GM11168 (cell line): ENCODE measurements around the gene VTCN1.
"Not testable (repeated sequence)": the region's sequence is repeated elsewhere in the genome, so short reads cannot be mapped to it uniquely, and the experiment has no call there.

Source experiments
- in situ Hi-C: fragments of 300-500 bp; cut with MboI; formaldehyde crosslinking; loops from one replicate; pipeline ENCODE4 v1.12.0; 2022; ENCODE audit warnings: low sequenced_read_pairs; ENCODE audit not compliant: unreplicated experiment

The VTCN1 gene

DNA sequence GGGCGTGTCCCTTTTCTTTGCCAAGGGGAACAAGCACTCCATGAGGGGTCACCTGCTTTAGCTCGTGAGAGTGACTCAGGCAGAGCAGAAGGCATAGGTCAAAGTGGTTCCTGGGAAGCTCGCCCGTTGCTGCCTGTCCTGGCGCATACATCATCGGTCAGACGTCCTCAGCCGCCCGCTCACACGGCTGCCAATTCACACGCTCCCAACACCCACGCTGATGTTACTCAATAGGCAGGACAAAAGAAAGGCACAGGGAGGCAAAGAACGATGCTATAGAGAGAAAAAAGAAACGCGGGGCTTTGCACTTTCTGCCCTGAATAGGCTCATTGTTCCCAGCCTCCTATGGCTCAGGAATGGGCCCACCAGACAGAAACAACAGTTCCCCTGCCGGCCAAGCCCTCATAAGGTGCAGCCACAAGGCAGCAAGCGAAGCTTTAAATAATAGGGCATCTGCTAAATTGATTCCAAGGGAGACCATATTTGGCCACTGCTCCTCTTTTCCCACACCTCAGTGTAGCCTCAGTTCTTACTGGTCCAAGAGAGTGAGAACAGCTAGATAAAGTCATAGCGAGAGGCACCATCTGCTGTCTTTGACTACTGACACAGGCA, 38.7 kb downstream of the VTCN1 start:
- in situ Hi-C loops = no loop called here

DNA sequence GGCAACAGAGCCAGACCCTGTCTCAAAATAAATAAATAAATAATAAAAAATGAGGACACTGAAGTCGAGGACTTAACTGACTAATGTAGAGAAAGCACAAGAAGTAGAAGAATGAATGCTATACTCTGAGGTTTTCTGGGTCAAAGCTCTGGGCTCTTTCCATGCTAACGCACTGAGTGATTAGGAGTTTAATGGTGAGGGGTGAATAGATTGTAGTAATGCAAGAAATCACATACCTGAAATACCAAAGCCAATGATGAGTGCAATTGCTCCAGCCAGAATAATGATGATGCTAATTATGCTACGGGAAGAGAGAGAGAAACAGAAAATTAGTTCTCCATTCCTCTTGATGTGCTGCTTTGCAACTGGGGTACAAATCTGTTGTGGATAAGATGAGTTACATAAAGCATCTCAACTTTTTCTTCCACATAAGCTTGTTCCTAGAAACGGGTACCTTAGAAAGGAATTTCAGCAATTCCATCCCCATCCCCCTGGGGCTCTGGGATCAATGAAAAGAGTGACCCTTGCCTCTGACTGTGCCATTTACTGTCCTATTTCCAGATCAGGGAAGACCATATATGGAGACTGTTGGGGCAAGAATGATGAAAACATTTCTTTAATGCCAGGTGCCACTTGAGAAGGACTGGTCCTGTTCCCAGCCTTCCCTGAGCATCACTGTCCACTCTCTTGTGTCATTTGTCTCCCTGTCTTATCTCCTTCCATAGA, 40.7 kb downstream of the VTCN1 start:
- in situ Hi-C loops = no loop called here

DNA sequence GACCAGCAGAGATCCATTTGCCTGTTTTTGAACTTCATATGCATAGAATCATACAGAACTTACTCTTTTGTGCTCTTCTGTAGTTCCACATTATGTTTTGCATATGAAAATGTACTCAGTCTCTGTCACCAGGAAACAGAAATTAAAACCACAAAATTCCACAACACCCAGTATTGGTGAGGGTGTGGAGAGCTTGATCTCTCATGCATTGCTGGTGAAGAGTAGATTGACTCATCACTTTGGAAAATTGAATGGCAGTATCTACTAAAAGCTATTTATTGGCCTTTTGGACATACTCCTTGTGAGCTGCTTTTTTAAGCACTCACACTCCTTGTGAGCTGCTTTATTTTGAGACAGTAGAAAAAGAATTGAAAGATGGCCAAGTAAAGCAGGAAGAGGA, 43.3 kb downstream of the VTCN1 start:
- in situ Hi-C loops = no loop called here

DNA sequence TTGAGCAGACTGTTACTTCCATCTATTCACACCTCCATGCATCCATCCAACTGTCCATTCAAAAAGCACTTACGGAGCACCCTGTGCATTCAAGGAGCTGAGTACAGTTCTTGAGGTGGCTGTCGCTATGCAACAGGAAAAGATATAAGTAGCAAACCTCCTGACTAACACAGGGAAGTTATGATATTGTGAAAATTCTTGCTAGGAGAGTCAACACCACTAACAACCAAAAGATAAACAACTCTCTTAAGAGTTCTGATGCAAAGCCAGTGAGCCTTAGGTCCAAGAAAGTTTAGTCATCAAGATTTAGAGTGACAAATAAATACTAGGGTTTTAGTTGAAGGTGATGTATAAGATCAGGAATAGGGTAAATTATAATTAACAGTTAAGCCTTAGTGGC, 44.7 kb downstream of the VTCN1 start:
- in situ Hi-C loops = no loop called here

DNA sequence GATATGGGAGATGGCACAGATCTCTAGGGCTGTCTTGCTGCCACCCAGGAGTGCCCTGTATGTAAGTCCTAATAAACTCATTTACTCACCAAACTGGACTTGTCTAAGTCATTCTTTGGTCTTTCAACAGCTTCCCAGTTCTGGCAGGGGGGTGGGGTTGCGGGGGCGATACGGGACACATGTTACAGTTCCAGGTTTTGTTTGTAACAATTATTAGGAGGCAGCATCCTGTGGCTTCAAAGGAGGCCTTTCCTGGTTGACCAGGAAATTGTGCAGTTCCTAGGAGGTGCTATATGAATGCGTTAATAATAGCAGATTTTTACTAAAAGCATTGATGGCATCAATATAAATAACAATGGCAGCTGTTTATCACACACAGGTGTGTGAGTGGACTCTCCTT, 46.5 kb downstream of the VTCN1 start:
- in situ Hi-C loops = no loop called here

DNA sequence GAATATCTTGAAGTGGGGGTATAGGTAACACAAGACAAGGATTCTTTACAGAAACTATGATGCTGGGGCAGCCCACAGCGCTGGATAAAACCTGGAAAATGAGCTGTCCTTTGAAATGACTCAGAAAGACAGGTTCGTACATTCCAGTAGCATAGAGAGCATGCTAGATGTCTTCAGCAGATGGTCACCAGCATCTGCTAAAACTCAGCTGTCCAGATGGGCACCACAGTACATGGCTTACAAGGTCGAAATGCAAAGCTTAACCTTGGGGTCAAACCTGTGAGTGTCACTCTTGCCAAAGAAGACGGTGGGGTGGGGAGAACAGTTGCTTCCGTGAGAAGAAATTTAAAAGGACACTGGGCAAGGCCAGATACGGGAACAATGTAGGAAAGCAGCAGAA, 47.9 kb downstream of the VTCN1 start:
- in situ Hi-C loops = no loop called here

DNA sequence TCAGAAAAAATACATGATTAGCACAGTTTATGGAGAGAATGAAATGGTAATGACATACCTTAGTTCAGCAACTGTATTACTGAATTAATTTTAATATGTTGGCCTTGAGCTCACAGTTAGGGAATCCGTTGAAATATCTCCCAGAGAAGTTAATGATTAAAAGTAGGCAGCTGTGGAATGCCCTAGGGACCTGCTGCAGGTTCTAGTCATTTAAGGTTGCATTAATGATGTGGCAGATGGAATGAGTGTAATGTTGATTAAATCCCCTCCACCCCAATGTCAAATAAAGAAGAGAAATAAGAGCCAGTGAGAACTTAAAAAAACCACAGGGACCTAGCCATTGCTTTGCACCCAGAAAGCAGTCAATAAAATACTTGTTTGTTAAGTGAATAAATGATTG, 48.8 kb downstream of the VTCN1 start:
- in situ Hi-C loops = no loop called here

DNA sequence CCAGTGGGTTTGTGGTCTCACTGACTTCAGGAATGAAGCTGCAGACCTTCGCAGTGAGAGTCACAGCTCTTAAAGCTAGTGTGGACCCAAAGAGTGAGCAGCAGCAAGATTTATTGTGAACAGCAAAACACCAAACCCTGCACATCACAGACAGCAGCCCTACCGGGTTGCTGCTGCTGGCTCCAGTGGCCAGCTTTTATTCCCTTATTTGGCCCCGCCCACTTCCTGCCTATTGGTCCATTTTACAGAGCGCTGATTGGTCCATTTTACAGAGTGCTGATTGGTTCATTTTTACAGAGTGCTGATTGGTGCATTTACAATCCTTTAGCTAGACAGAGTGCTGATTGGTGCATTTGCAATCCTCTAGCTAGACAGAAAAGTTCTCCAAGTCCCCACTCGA, 59.4 kb downstream of the VTCN1 start:
- in situ Hi-C loops = not testable (repeated sequence)

DNA sequence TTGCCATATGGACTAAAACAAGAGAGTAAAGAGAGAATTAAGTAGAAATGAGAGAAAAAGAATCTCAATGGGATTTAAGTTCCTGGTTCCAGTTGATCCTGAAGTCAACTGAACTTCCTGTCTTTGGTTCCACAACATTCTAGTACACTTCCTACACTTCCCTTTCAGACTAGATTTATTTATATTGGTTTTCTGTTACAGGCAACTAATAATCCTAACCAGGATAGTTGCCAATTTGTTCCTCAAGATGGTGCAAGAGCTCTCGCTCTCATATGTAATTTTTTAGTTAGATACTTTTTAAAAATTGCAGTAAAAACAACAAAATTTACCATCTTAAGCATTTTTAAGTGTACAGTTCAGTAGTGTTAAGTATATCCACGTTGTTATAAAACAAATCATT, 60.4 kb downstream of the VTCN1 start:
- in situ Hi-C loops = no loop called here

DNA sequence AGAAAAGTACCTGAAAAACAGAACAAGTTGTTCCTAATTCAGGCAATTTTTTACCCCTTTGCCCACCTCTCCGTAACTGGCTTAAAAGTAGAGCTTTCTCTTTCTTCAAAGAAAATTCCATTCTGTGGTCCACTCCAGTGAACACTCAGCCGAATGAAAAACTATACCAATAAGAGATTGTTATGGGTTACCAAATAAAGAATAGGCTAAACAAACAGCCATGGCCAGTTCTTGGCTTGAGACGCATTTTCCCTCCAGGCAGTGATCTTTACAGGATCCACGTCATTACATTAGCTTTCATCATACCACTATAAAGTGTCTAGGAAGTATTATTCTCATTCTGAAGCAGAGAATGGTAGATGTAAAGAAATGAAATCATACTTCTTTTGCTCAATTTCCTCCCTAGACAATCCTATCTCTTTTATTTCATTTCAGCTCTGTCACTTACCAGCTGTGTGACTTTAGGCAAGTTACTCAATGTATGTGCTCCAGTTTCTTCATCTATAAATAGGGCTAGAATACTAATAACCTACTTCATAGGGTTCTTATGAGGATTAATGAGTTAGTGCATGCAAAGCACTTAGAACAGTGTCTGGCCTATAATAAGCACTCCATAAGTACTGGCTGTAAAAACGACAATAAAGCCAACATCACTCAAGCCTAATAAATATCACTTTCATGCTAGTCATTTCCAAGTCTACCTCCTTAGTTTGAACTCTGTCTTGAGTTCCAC, 62.7 kb downstream of the VTCN1 start:
- in situ Hi-C loops = no loop called here

DNA sequence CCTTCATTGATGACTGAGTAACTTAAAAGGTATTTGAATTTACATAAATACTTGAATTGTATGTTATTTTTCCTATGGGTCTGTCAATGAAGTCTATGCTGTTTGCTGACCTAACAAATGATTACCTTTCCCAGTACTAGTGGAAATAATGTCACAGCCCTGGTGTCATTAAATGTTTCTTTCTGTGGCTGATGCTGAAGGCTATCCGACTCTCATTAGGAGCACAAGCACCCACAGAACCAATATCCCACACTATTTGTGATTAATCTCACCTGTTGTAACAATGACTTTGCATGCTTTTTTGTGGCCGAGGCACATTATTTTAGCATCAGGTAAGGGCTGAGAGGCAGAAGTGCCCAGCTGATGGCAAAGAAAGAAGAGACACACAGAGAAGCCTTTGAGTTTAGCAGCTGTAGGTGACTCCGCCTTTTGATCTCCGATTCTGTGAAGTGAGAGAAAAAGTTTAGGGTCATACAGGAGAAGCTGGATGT, 63.3 kb downstream of the VTCN1 start:
- in situ Hi-C loops = no loop called here

DNA sequence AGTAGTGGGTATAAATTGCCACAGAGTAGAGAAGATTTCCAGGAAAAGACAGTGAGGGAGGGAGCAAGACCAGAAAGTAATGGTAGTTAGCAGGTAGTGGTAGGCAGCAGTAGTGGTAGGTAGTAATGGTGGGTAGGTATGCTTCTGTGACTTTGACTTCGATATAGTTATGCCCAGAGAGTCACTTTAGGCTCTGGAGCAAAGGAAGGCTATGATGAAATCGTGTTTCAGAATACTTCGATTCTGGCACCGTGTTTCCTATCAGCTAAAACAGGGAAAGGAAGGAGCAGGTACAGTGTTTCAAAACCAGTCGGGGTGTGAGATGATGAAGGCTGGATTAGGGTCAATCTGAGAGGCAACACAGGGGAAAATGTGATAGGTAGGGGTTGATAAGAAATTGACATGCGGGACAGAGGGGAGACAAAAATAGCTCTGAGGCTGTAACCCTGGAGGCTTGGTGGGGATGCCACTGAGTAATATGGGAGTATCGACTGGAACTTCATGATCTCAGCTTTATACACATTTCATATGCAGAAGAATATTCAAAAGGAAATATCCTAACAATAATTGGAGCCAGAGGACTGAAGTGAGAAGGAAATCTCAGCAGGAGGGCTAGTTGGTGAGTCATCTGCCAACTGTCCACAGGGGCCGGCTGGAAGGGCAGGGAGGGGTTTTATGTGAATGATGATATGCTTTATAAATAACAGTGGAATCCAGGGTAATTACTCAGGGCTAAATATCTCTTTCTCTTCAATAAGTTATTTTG, 64.0 kb downstream of the VTCN1 start:
- in situ Hi-C loops = no loop called here

DNA sequence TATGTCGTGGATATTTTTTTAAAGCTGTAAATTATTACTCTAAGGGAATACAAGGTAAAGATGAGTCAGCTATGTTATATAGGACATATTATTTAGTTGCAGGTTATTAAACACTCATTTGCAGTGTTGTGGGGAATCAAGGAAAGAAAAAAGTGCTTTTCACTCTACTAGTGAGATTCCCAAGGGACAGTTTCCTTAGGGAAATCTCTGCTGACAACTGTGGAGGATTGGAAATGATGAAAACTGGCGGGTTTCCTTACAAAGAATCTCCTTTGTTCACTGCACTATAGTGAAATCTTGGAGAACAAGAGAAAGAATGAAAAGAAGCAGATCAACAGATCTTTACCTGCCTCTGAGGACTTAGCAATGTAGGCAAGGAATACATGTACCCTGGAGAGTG, 64.7 kb downstream of the VTCN1 start:
- in situ Hi-C loops = no loop called here

DNA sequence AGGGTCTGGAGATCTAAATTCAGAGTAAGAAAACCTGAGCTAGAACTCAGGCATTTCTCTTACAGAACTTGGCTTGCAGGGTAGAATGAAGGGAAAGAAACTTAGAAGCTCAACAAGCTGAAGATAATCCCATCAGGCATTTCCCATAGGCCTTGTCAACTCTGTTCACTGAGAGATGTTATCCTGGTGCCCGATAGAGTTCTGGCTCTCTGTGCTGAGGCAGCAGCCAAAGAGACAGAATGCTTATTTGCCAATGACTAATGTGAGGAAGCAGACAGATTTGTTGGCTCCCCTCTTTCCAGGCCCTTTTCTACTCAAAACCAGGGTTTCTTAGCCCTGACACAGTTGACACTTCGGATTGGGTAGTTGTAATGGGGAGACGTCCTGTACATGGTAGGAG, 66.9 kb downstream of the VTCN1 start:
- in situ Hi-C loops = no loop called here

DNA sequence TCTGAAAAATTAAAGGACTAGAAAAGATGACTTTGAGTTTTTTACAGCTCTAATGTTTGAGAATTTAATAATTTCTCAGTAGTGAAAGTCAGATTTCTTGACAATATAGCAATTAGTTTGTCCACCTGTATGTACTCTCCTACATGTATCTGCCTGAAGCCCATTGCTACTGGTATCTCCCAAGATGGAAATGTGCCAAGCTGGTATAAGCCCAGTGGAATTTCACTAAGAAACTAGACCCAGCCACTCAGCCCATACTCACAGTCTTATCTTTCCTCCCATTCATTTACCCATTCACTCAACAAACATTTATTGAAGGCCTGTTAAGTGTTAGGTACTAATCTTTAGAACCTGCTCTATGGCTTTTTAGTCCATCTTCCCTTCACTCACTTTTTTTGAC, 67.6 kb downstream of the VTCN1 start:
- in situ Hi-C loops = no loop called here

DNA sequence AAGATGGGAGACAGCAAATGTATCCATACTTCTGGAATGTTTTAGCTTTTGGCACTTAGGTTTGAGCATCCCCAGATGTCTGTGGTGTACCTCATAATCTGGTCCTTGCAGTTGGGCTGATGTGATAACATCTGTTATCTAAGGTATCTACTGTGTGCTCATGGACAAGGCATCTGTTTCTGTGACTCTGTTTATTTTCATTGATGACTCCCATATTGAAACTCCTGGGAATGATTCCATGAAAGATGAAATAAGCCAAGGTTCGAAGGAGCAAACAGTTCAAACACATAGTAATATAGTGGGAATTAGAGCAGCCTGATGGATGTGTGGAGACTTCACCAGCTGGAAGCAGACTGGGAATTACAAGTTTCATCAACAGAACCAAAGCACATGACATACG, 68.5 kb downstream of the VTCN1 start:
- in situ Hi-C loops = no loop called here

DNA sequence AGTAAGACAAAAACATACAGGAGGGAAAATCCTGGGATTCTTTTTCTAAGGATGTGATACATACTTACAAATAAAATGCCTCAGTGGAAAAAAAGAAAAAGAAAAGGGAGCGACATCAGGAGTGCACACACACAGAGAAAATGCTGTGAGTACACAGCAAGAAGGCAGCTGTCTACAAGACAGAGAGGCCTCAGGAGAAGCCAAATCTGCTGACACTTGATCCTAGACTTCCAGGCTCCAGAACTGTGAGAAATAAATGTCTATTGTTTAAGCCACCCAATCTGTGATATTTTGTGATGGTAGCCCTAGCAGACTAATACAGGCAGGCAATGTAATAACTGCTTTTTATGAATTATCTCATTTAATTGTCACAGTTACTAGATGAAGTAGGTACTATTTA, 72.2 kb downstream of the VTCN1 start:
- in situ Hi-C loops = no loop called here

DNA sequence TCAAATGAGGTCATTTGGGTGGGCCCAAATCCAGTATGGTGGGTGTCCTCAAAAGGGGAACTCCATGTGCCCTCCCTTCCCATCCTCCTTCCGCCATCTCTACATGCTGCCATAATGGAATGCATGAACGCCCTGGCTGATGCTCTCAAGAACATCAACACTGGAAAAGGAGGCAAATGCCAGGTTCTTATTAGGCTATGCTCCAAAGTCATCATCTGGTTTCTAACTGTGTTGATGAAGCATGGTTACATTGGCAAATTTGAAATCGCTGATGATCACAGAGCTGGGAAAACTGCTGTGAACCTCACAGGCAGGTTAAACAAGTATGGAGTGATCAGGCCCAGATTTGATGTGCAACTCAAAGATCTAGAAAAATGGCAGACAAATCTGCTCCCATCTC, 72.6 kb downstream of the VTCN1 start:
- in situ Hi-C loops = no loop called here

DNA sequence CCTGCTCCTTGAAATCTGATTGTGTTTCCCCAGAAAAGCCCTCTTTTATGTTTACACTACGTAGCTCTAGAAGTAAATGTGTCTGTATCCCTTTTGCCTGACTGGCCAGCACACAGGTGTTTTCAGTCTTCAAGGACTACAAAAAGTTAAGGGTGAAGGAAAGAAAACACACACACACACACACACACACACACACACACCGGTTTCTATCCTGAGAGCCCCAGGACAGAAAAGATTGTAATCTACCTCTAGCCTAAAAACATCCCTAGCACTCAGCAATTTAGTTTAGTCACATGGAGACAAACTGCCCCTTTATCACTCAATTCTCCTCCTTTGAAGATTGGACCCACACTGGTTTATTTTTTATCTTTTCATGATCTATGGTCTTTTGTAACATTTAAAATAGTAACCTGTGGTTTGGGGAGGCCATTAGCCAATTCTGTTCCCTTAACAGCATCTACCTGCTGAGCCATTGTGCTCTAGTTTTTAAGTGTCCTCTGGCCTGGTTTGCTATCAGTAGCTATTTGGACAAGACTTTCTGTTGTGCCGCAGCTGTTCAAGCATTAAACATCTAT, 73.4 kb downstream of the VTCN1 start:
- in situ Hi-C loops = no loop called here

DNA sequence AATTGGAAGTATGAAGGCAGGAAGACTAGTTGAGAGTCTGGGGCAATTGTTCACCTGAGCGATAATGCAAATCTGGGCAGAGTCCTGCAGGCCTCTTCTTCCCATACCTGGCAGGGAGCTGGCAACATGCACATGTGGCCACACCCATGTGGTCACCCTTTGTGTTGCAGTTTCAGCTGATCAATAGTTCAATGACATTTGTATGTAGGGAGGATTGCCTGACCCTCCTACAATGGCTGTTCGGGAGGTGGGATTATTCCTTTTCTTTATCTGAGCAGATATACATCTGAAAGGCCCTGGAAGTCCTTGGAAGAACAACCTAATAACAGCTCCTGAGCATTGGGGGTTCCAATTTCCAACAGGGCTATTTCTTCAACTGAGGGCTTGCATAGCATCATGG, 74.0 kb downstream of the VTCN1 start:
- in situ Hi-C loops = no loop called here
